Kasumi-1 (cell line): ENCODE measurements around the gene FGD5.

Experiments
- DNase-seq, 2 experiments: peaks; one replicate each; lab custom pipeline; 2025; lab: John Stamatoyannopoulos, UW

Gene FGD5

GRCh38 chr3:14831916-14832450 lies 13.2 kb downstream of the FGD5 start:
- DNase-seq, result no peak

- DNase-seq, result no peak
Observed at GRCh38 chr3:14832975-14833722, 14.4 kb downstream of the FGD5 start.

GRCh38 chr3:14834121-14834520 lies 15.4 kb downstream of the FGD5 start:
- DNase-seq, result no peak

GRCh38 chr3:14834807-14835466 lies 16.2 kb downstream of the FGD5 start:
- no peak for DNase-seq

GRCh38 chr3:14836049-14836468 lies 17.3 kb downstream of the FGD5 start:
- no peak for DNase-seq

GRCh38 chr3:14837186-14837877 lies 18.6 kb downstream of the FGD5 start:
- DNase-seq, result no peak

GRCh38 chr3:14837878-14838258 lies 19.1 kb downstream of the FGD5 start:
- no peak for DNase-seq

GRCh38 chr3:14839236-14839635 lies 20.5 kb downstream of the FGD5 start:
- DNase-seq, result no peak

- DNase-seq, result no peak
Observed at GRCh38 chr3:14841836-14842235, 23.1 kb downstream of the FGD5 start.

GRCh38 chr3:14842277-14842676 lies 23.5 kb downstream of the FGD5 start:
- DNase-seq, result no peak

- DNase-seq, result no peak
Observed at GRCh38 chr3:14843321-14843720, 24.6 kb downstream of the FGD5 start.

- DNase-seq, result no peak
Observed at GRCh38 chr3:14844386-14845170, 25.8 kb downstream of the FGD5 start.

- no peak for DNase-seq
Observed at GRCh38 chr3:14845180-14845579, 26.4 kb downstream of the FGD5 start.

GRCh38 chr3:14845826-14846225 lies 27.1 kb downstream of the FGD5 start:
- DNase-seq, result no peak

- DNase-seq, result no peak
Observed at GRCh38 chr3:14846226-14846880, 27.6 kb downstream of the FGD5 start.

- no peak for DNase-seq
Observed at GRCh38 chr3:14847613-14848541, 29.1 kb downstream of the FGD5 start.

- DNase-seq, result no peak
Observed at GRCh38 chr3:14848906-14849305, 30.1 kb downstream of the FGD5 start.

- DNase-seq, result no peak
Observed at GRCh38 chr3:14849638-14850230, 31.0 kb downstream of the FGD5 start.

- no peak for DNase-seq
Observed at GRCh38 chr3:14852058-14852594, 33.4 kb downstream of the FGD5 start.

GRCh38 chr3:14852717-14853116 lies 34.0 kb downstream of the FGD5 start:
- no peak for DNase-seq
